Right atrium auricular region (tissue), 2 donors: ENCODE results near the gene CNIH1. TPM values are rescaled to one million over a fixed set of nuclear protein-coding genes. Genes with fewer than 3 reads are reported as not detected.
"Not testable (repeated sequence)": the region's sequence is repeated elsewhere in the genome, so short reads cannot be mapped to it uniquely, and the experiment has no call there.

Experiments
- DNase-seq: peaks from one replicate; pipeline ENCODE4 v3.0.0-alpha.2; 2019; ENCODE audit warnings: low spot score
- H3K27ac ChIP-seq, 2 donors: fragments of 200-600 bp; sonication (generic); 1 replicate in 1 of 2; 2 replicates in 1 of 2; pipeline ENCODE4 v1.5.1; 2016 to 2019
- H3K27me3 ChIP-seq, 2 donors: fragments of 200-600 bp; sonication (generic); one replicate each; pipeline versions ENCODE4 v1.5.1 to v1.6.0; 2017 to 2019
- H3K36me3 ChIP-seq: fragments of 200-600 bp; sonication (generic); one replicate; pipeline ENCODE4 v1.5.1; 2016
- H3K4me1 ChIP-seq, 2 donors: fragments of 200-600 bp; sonication (generic); one replicate each; pipeline versions ENCODE4 v1.5.1 to v1.6.0; 2017 to 2019
- H3K4me3 ChIP-seq, 2 donors: fragments of 200-600 bp; sonication (generic); 1 replicate in 1 of 2; 2 replicates in 1 of 2; pipeline ENCODE4 v1.5.1; 2017 to 2019; ENCODE audit warnings: mild to moderate bottlenecking in 1 of 2, moderate library complexity in 1 of 2
- H3K9me3 ChIP-seq, 2 donors: fragments of 200-600 bp; sonication (generic); one replicate each; pipeline ENCODE4 v1.5.1; 2019
- total RNA-seq, 2 donors: library from RNA; depleted of rRNA; stranded (reverse); fragments of >200 nt; gene quantifications; one replicate each; pipeline ENCODE4 v1.1.0, GENCODE V29; 2016
- TF ChIP-seq, protein P1 (sequence below), 2 donors: fragments of 200-600 bp; sonication (generic); IDR thresholded peaks; one replicate each; pipeline ENCODE4 v1.5.1; 2019; ENCODE audit warnings: antibody characterized with exemption in 2 of 2

The CNIH1 gene
- total RNA-seq, 2 donors from 2014 or later = 132 to 134 TPM

DNA sequence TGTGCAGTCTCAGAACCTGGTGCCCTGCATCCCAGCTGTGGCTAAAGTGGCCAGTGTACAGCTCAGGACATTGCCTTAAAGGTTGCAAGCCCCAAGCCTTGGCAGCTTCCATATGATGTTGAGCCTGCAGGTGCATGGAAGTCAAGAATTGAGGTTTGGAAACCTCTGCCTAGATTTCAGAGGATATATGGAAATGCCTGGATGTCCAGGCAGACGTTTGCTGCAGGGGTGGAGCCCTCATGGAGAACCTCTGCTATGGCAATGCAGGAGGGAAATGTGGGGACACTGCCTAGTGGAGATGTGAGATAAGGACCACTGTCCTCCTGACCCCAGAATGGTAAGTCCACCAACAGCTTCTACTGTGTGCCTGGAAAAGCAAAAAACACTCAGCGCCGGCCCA is 17.9 kb upstream of the CNIH1 start:
- Histone ChIP-seq H3K4me1 (no peaks in the 10 kb centered on the region), H3K4me3 (no peak overlapping the region), H3K27me3 (no peaks in the 10 kb centered on the region), H3K27ac (no peak overlapping the region), H3K9me3 (no peaks in the 10 kb centered on the region), H3K36me3 (no peaks in the 10 kb centered on the region)
- no peak for DNase-seq
- TF ChIP-seq, protein P1, sequence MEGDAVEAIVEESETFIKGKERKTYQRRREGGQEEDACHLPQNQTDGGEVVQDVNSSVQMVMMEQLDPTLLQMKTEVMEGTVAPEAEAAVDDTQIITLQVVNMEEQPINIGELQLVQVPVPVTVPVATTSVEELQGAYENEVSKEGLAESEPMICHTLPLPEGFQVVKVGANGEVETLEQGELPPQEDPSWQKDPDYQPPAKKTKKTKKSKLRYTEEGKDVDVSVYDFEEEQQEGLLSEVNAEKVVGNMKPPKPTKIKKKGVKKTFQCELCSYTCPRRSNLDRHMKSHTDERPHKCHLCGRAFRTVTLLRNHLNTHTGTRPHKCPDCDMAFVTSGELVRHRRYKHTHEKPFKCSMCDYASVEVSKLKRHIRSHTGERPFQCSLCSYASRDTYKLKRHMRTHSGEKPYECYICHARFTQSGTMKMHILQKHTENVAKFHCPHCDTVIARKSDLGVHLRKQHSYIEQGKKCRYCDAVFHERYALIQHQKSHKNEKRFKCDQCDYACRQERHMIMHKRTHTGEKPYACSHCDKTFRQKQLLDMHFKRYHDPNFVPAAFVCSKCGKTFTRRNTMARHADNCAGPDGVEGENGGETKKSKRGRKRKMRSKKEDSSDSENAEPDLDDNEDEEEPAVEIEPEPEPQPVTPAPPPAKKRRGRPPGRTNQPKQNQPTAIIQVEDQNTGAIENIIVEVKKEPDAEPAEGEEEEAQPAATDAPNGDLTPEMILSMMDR (IDR thresholded peaks at IDR 0.05) = no peak

DNA sequence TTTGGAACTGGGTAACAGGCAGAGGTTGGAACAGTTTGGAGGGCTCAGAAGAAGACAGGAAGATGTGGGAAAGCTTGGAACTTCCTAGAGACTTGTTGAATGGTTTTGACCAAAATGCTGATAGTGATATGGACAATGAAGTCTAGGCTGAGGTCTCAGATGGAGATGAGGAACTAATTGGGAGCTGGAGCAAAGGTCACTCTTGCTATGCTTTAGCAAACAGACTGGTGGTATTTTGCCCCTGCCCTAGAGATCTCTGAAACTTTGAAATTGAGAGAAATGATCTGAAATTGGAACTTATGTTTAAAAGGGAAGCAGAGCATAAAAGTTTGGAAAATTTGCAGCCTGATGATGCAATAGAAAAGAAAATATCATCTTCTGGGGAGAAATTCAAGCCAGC is 17.4 kb upstream of the CNIH1 start:
- H3K27me3 ChIP-seq, H3K4me1 ChIP-seq, DNase-seq, H3K9me3 ChIP-seq, H3K27ac ChIP-seq, H3K36me3 ChIP-seq, H3K4me3 ChIP-seq: not testable (repeated sequence)

- no peak for DNase-seq
- H3K4me1 ChIP-seq = no peaks in the 10 kb centered on the region
- TF ChIP-seq, protein P1 (IDR thresholded peaks at IDR 0.05) = no peak
These were observed 16.4 kb upstream of the CNIH1 start for GRCh38 chr14:54457609-54457996.

GRCh38 chr14:54456820-54457608 is 15.8 kb upstream of the CNIH1 start:
- not testable (repeated sequence) for H3K4me1 ChIP-seq, H3K36me3 ChIP-seq, H3K4me3 ChIP-seq, H3K27ac ChIP-seq, DNase-seq, H3K27me3 ChIP-seq, H3K9me3 ChIP-seq

More at GRCh38 chr14:54457609-54457996, 16.4 kb upstream of the CNIH1 start:
- H3K4me3 ChIP-seq = no peak overlapping the region
- no peaks in the 10 kb centered on the region for H3K9me3 ChIP-seq
- no peaks in the 10 kb centered on the region for H3K27me3 ChIP-seq
- no peak overlapping the region for H3K27ac ChIP-seq
- no peaks in the 10 kb centered on the region for H3K36me3 ChIP-seq

DNA sequence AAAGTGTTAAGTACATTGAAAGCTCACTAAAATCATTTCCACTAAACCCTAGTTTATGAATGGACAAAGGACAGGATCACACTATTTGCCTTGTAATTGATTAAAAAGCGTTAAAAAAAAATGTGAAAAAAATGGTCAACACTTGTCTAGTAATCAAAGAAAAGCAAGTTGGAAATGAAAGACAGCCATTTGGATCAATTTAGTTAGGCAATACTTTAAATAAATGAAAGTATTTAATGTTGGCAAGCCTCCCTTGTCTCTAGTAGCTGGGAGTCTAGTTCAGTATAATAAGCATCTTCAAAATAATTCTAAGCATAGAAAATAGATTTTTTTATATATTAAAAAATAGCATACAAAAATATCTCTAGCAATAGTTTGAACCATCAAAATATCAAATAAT is 14.2 kb upstream of the CNIH1 start:
- Histone ChIP-seq H3K9me3 (no peaks in the 10 kb centered on the region), H3K36me3 (no peaks in the 10 kb centered on the region), H3K27me3 (no peaks in the 10 kb centered on the region), H3K4me3 (no peak overlapping the region), H3K27ac (no peak overlapping the region), H3K4me1 (no peaks in the 10 kb centered on the region)
- TF ChIP-seq, protein P1 (IDR thresholded peaks at IDR 0.05) = no peak
- DNase-seq = no peak

- not testable (repeated sequence) for H3K4me3 ChIP-seq, H3K4me1 ChIP-seq, H3K36me3 ChIP-seq, H3K27me3 ChIP-seq, DNase-seq, H3K27ac ChIP-seq, H3K9me3 ChIP-seq
These were observed 12.8 kb upstream of the CNIH1 start for GRCh38 chr14:54453990-54454389.

DNA sequence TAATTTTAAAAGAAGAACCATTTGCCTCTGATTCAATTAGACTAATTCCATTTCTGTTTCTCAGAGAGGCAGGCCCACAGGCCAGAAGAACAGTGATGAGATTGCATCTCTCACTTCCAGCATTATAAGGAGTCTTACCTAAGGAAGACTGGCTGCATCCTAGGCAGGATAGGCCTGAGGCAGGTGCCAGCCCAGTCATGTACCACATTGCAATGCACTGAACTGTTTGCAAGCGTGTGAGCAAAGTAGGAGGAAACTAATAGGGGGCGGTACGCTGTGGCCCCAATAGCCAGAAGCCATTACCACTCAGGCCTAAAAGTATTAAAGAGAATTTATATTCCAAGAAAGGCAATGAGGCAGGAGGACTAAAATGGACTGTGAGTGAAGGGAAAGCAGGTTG is 12.1 kb upstream of the CNIH1 start:
- no peaks in the 10 kb centered on the region for H3K4me1 ChIP-seq
- no peak overlapping the region for H3K27ac ChIP-seq
- no peaks in the 10 kb centered on the region for H3K9me3 ChIP-seq
- no peak overlapping the region for H3K4me3 ChIP-seq
- DNase-seq = no peak
- H3K27me3 ChIP-seq = no peaks in the 10 kb centered on the region
- H3K36me3 ChIP-seq = no peaks in the 10 kb centered on the region
- TF ChIP-seq, protein P1 (IDR thresholded peaks at IDR 0.05) = no peak
